Fibroblast of lung (primary cell): ENCODE data around the gene KIRREL2.

Experiments
- CTCF ChIP-seq, 2 donors: IDR thresholded peaks in 1 of 2; conservative IDR thresholded peaks in 1 of 2; 1 replicate in 1 of 2; 2 replicates in 1 of 2; pipeline ENCODE4 v1.5.1; 2011 to 2012; ENCODE audit warnings: low read length in 2 of 2, control low read depth in 1 of 2, inconsistent platforms in 1 of 2, low read depth in 1 of 2, mild to moderate bottlenecking in 1 of 2
- EZH2 ChIP-seq: IDR thresholded peaks from 2 replicates; pipeline ENCODE4 v1.5.1; 2012; ENCODE audit warnings: low read length, control low read depth, mild to moderate bottlenecking; ENCODE audit errors: missing control alignments

- TF ChIP-seq CTCF (conservative IDR thresholded peaks at IDR 0.05 in 1 of 2, IDR thresholded peaks at IDR 0.05 in 1 of 2; ENCODE audit: low read depth in 1 of 2, low read length in 2 of 2): no peak
- TF ChIP-seq EZH2: no peak
Observed at GRCh38 chr19:35841961-35842595, 14.6 kb upstream of the KIRREL2 start.
